Tongue (tissue), 2 donors: ENCODE results near the gene GREB1L. TPM values are rescaled to one million over a fixed set of nuclear protein-coding genes. Genes with fewer than 3 reads are reported as not detected.

Experiments used
- DNase-seq: peaks from one replicate; pipeline ENCODE4 v3.0.0-alpha.2; 2015
- total RNA-seq: library from RNA; depleted of rRNA; stranded (reverse); fragments of >200 nt; gene quantifications from one replicate; pipeline ENCODE4 v1.2.3, GENCODE V29; 2014

Gene GREB1L
- total RNA-seq, 1 donor from 2014 or later, result 6.8 TPM

GRCh38 chr18:21489919-21490495, 248.0 kb downstream of the GREB1L start:
- DNase-seq, result no peak

GRCh38 chr18:21490748-21491147, 248.7 kb downstream of the GREB1L start:
- DNase-seq, result no peak

- DNase-seq, result no peak
Observed at GRCh38 chr18:21496277-21496835, 254.3 kb downstream of the GREB1L start.

- no peak for DNase-seq
Observed at GRCh38 chr18:21499997-21500396, 258.0 kb downstream of the GREB1L start.

GRCh38 chr18:21502661-21503060, 260.6 kb downstream of the GREB1L start:
- no peak for DNase-seq

GRCh38 chr18:21507913-21508701, 266.1 kb downstream of the GREB1L start:
- no peak for DNase-seq

- DNase-seq, result no peak
Observed at GRCh38 chr18:21509062-21509461, 267.0 kb downstream of the GREB1L start.

- no peak for DNase-seq
Observed at GRCh38 chr18:21513292-21513691, 271.3 kb downstream of the GREB1L start.

GRCh38 chr18:21513741-21514140, 271.7 kb downstream of the GREB1L start:
- no peak for DNase-seq

GRCh38 chr18:21522530-21522929, 280.5 kb downstream of the GREB1L start:
- DNase-seq, result no peak

- no peak for DNase-seq
Observed at GRCh38 chr18:21525916-21526315, 283.9 kb downstream of the GREB1L start.

- DNase-seq, result no peak
Observed at GRCh38 chr18:21526463-21526862, 284.4 kb downstream of the GREB1L start.

GRCh38 chr18:21534327-21534726, 292.3 kb downstream of the GREB1L start:
- DNase-seq, result no peak

GRCh38 chr18:21538230-21538629, 296.2 kb downstream of the GREB1L start:
- no peak for DNase-seq

GRCh38 chr18:21546423-21546822, 304.4 kb downstream of the GREB1L start:
- DNase-seq, result no peak

GRCh38 chr18:21548647-21549046, 306.6 kb downstream of the GREB1L start:
- no peak for DNase-seq

GRCh38 chr18:21550510-21550970, 308.5 kb downstream of the GREB1L start:
- DNase-seq, result no peak

GRCh38 chr18:21557607-21558253, 315.7 kb downstream of the GREB1L start:
- no peak for DNase-seq

- no peak for DNase-seq
Observed at GRCh38 chr18:21559195-21559594, 317.2 kb downstream of the GREB1L start.

- no peak for DNase-seq
Observed at GRCh38 chr18:21571772-21572171, 329.7 kb downstream of the GREB1L start.
